Measurements from ENCODE around the gene ADD3.

- TF ChIP-seq, protein P1, sequence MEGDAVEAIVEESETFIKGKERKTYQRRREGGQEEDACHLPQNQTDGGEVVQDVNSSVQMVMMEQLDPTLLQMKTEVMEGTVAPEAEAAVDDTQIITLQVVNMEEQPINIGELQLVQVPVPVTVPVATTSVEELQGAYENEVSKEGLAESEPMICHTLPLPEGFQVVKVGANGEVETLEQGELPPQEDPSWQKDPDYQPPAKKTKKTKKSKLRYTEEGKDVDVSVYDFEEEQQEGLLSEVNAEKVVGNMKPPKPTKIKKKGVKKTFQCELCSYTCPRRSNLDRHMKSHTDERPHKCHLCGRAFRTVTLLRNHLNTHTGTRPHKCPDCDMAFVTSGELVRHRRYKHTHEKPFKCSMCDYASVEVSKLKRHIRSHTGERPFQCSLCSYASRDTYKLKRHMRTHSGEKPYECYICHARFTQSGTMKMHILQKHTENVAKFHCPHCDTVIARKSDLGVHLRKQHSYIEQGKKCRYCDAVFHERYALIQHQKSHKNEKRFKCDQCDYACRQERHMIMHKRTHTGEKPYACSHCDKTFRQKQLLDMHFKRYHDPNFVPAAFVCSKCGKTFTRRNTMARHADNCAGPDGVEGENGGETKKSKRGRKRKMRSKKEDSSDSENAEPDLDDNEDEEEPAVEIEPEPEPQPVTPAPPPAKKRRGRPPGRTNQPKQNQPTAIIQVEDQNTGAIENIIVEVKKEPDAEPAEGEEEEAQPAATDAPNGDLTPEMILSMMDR (IDR thresholded peaks at IDR 0.05; ENCODE audit: low read length): no peak
- TF ChIP-seq EZH2 (IDR thresholded peaks at IDR 0.05; ENCODE audit: borderline replicate concordance, low read length): no peak
These were observed 176.6 kb downstream of the ADD3 start for GRCh38 chr10:110184398-110184797.
